Natural killer cell (primary cell): ENCODE results near the gene FGF11. TPM values are rescaled to one million over a fixed set of nuclear protein-coding genes. Genes with fewer than 3 reads are reported as not detected.

Experiments
- ATAC-seq, 3 donors: fragments of 150-1000 bp in 2 of 3; fragments of 200-7000 bp in 1 of 3; cut with Tn5 transposase; 1 replicate in 1 of 3; 2 replicates in 2 of 3; pipeline ENCODE4 v1.10.0; 2021; ENCODE audit warnings: mild to moderate bottlenecking in 2 of 3, moderate library complexity in 2 of 3
- DNase-seq, 2 donors: peaks; one replicate each; pipeline versions ENCODE4 v3.0.0 to v3.0.0-alpha.2; 2013 to 2021; ENCODE audit warnings: mixed read lengths in 1 of 2
- H3K27ac ChIP-seq: one replicate; pipeline ENCODE4 v1.5.1; 2013; ENCODE audit warnings: mild to moderate bottlenecking, low read length
- H3K27me3 ChIP-seq: one replicate; pipeline ENCODE4 v1.6.1; 2013; ENCODE audit warnings: low read length; ENCODE audit not compliant: control insufficient read depth, insufficient read depth
- H3K36me3 ChIP-seq: one replicate; pipeline ENCODE4 v1.6.1; 2013; ENCODE audit warnings: low read length; ENCODE audit not compliant: control insufficient read depth, insufficient read depth
- H3K4me1 ChIP-seq: one replicate; pipeline ENCODE4 v1.6.1; 2013; ENCODE audit warnings: low read length; ENCODE audit not compliant: control insufficient read depth, insufficient read depth
- H3K4me3 ChIP-seq: one replicate; pipeline ENCODE4 v1.5.1; 2013; ENCODE audit warnings: low read length
- H3K9me3 ChIP-seq: one replicate; pipeline ENCODE4 v1.6.1; 2013; ENCODE audit warnings: low read length; ENCODE audit not compliant: control insufficient read depth, insufficient read depth
- H3K27ac Mint-ChIP-seq, 2 donors: one replicate each; pipeline ENCODE4 v1.8.0; 2022; ENCODE audit warnings: mild to moderate bottlenecking in 2 of 2, mixed read lengths in 2 of 2, moderate library complexity in 1 of 2
- H3K27me3 Mint-ChIP-seq, 2 donors: one replicate each; pipeline ENCODE4 v1.8.0; 2022; ENCODE audit warnings: low read depth in 2 of 2, mixed read lengths in 2 of 2
- H3K36me3 Mint-ChIP-seq: one replicate; pipeline ENCODE4 v1.8.0; 2022; ENCODE audit warnings: mixed read lengths
- H3K4me1 Mint-ChIP-seq, 2 donors: one replicate each; pipeline ENCODE4 v1.8.0; 2022; ENCODE audit warnings: mixed read lengths in 2 of 2
- H3K4me3 Mint-ChIP-seq: one replicate; pipeline ENCODE4 v1.8.0; 2022; ENCODE audit warnings: mild to moderate bottlenecking, moderate library complexity, mixed read lengths
- H3K9me3 Mint-ChIP-seq, 2 donors: one replicate each; pipeline ENCODE4 v1.8.0; 2022; ENCODE audit warnings: mixed read lengths in 2 of 2
- CTCF ChIP-seq: fragments of 200-600 bp; IDR thresholded peaks from one replicate; pipeline ENCODE4 v1.8.0; 2022; ENCODE audit warnings: antibody characterized with exemption
- WGBS: methylation state at CpG from one replicate; pipeline ENCODE4 v1.1.7; 2013; ENCODE audit warnings: missing lambda C conversion rate; ENCODE audit not compliant: insufficient coverage; 5-methylcytosine and 5-hydroxymethylcytosine counted together
- intact Hi-C: fragments of 100-400 bp; cut with micrococcal nuclease; formaldehyde crosslinking; loops from one replicate; pipeline ENCODE4 v1.14.2; 2022
- total RNA-seq, 4 donors: library from RNA; stranded (reverse); fragments of 120-200 nt in 1 of 4; gene quantifications; one replicate each; pipeline versions ENCODE4 v1.2.3 to v1.2.4, GENCODE V29; 2013 to 2022

The FGF11 gene
- total RNA-seq, 3 donors from 2014 or later (not counting 1 experiment from before 2014, with no cell fraction given) = 1.2 to 4.2 (median 1.9) TPM

GRCh38 chr17:7414837-7415236 lies 24.5 kb upstream of the FGF11 start:
- no peak overlapping the region for H3K4me3 Mint-ChIP-seq
- no peak for TF ChIP-seq CTCF
- Histone ChIP-seq H3K9me3 (no peaks in the 10 kb centered on the region), H3K4me1 (no peaks in the 10 kb centered on the region), H3K36me3 (no peaks in the 10 kb centered on the region), H3K4me3 (no peak overlapping the region), H3K27me3 (no peaks in the 10 kb centered on the region), H3K27ac (no peak overlapping the region)
- DNase-seq = no peak
- no peaks in the 10 kb centered on the region for H3K4me1 Mint-ChIP-seq
- H3K27me3 Mint-ChIP-seq = peaks cover 0 to 2% of the 10 kb centered on the region in 2 donors
- no peak for ATAC-seq
- no peaks in the 10 kb centered on the region for H3K36me3 Mint-ChIP-seq
- 89% methylated on average over 14 of the region's 14 CpGs for WGBS
- no peak overlapping the region for H3K27ac Mint-ChIP-seq
- intact Hi-C loops = no loop called here
- H3K9me3 Mint-ChIP-seq = no peaks in the 10 kb centered on the region

GRCh38 chr17:7415784-7416183 lies 23.5 kb upstream of the FGF11 start:
- TF ChIP-seq CTCF = no peak
- no peaks in the 10 kb centered on the region for H3K9me3 ChIP-seq
- Mint-ChIP-seq H3K27me3 (no peaks in the 10 kb centered on the region), H3K27ac (no peak overlapping the region), H3K9me3 (no peaks in the 10 kb centered on the region), H3K4me3 (no peak overlapping the region), H3K36me3 (no peaks in the 10 kb centered on the region), H3K4me1 (no peaks in the 10 kb centered on the region)
- no peaks in the 10 kb centered on the region for H3K36me3 ChIP-seq
- no peak overlapping the region for H3K4me3 ChIP-seq
- H3K4me1 ChIP-seq = no peaks in the 10 kb centered on the region
- H3K27ac ChIP-seq = no peak overlapping the region
- DNase-seq (no peak), ATAC-seq (no peak)
- H3K27me3 ChIP-seq = no peaks in the 10 kb centered on the region
- intact Hi-C loops = no loop called here
- WGBS = 91% methylated on average over 23 of the region's 23 CpGs

DNA sequence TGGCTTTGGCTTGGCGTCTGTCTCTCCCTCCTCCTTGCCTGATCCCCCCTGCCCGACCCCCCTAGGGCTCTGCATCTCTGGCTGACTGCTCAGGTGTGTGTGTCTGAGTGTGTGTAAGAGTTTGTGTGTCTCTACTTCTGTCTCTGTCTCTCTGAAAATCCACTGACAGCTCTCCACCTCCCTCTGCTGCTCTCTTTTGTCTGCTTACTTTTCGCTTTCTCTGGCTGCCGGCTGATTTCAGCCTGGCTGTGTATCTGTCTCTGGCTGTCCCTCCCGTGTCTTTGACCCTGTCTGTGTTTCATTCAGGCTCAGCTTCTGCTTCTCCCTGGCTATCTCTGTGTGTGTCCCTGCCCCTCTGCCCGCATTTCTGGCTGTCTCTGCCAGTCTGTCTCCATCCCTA lies 23.0 kb upstream of the FGF11 start:
- no peaks in the 10 kb centered on the region for H3K9me3 Mint-ChIP-seq
- 90% methylated on average over 5 of the region's 6 CpGs for WGBS
- ATAC-seq (no peak), DNase-seq (peak in 1 of 2 donors; percentile 41)
- no peak for TF ChIP-seq CTCF
- intact Hi-C loops = no loop called here
- Histone ChIP-seq H3K27ac (no peak overlapping the region), H3K4me3 (no peak overlapping the region), H3K36me3 (no peaks in the 10 kb centered on the region), H3K27me3 (no peaks in the 10 kb centered on the region), H3K9me3 (no peaks in the 10 kb centered on the region), H3K4me1 (no peaks in the 10 kb centered on the region)
- H3K36me3 Mint-ChIP-seq = no peaks in the 10 kb centered on the region
- H3K4me1 Mint-ChIP-seq = no peaks in the 10 kb centered on the region
- no peak overlapping the region for H3K4me3 Mint-ChIP-seq
- H3K27ac Mint-ChIP-seq = no peak overlapping the region
- H3K27me3 Mint-ChIP-seq = no peaks in the 10 kb centered on the region

- Histone ChIP-seq H3K27ac (no peak overlapping the region), H3K27me3 (no peaks in the 10 kb centered on the region), H3K9me3 (no peaks in the 10 kb centered on the region), H3K36me3 (no peaks in the 10 kb centered on the region), H3K4me3 (no peak overlapping the region), H3K4me1 (no peaks in the 10 kb centered on the region)
- Mint-ChIP-seq H3K36me3 (no peaks in the 10 kb centered on the region), H3K4me3 (no peak overlapping the region), H3K9me3 (no peaks in the 10 kb centered on the region), H3K27ac (no peak overlapping the region), H3K4me1 (no peaks in the 10 kb centered on the region), H3K27me3 (no peaks in the 10 kb centered on the region)
- intact Hi-C loops = no loop called here
- TF ChIP-seq CTCF = no peak
- ATAC-seq (no peak), DNase-seq (no peak)
- 97% methylated on average over 53 of the region's 54 CpGs for WGBS
Measured at GRCh38 chr17:7417056-7417655, 22.2 kb upstream of the FGF11 start.
